Fibroblast of the conjunctiva (primary cell): Measurements from ENCODE around the gene ING5.
"Not testable (repeated sequence)": the region's sequence is repeated elsewhere in the genome, so short reads cannot be mapped to it uniquely, and the experiment has no call there.

Experiments used
- DNase-seq: peaks from one replicate; pipeline ENCODE4 v3.0.0-alpha.2; 2010; ENCODE audit warnings: low read depth

Gene ING5

GRCh38 chr2:241701399-241702154, at the start of gene ING5:
ING5 (plus strand) TSS chr2:241702039; CDS start chr2:241702066, 27 bp downstream.
- peak; percentile 82 for DNase-seq

DNA sequence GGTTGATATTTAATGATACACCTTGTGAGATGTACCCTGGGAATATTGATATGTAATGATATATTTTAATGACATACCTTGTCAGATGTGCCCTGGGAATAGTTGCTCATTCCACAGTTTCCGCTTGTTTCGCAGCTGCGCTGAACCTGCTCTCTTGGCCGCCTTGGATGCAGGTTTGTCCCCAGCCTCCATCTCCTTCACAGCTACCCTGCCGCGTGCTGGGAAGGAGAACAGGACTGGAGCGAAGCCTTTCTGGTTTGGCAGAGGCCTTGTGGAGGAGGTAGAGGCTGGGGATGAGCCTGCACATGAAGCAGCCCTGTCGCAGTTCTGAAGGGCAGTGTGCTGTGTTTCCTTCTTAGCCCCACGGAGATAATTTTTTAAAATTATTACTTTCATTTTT, 49.7 kb upstream of the ING5 start:
- DNase-seq = no peak

DNA sequence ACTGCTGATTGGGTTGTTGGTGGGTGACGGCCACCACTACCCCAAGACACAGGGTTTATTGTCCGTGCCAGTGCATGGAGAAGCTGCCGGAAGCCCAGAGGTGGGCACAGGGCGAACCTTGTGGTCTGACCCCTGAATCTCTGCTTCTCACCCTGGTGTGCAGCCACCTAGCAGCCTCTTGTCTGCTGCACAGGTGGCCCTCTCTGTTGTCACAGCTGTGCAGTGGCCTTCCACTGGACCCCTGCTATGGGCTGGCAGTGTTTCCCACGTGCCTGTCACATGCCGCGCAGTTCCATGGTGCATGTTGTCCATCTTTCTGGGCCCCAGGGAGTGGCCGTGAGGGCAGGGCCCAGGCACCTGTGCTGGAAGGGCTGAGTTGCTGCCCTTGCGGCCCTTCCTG, 49.1 kb upstream of the ING5 start:
- no peak for DNase-seq

DNA sequence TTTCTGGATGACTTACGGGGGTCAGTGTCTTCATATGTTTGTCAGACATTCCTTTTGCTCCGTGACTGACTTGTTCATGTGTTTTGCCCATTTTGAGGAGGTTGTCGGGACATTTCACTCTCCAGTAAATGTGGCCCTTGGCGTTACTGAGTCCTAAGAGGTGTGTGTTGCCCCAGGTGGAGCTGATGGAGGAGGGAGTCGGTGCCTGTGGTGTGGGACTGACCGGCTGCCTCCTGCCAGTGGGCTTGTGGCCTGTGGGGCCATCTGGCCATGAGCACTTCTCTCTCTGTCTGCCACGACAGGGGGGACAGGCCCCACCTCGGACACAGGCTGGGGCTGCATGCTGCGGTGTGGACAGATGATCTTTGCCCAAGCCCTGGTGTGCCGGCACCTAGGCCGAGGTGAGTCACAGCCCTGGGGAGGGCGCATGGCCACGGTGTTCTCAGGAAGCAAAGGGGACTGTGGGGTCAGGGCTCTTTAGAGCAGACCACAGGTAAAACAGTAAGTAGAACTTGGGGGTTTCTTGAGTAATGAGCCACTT, 48.6 kb upstream of the ING5 start:
- DNase-seq = no peak

GRCh38 chr2:241654551-241654950, 47.3 kb upstream of the ING5 start:
- no peak for DNase-seq

DNA sequence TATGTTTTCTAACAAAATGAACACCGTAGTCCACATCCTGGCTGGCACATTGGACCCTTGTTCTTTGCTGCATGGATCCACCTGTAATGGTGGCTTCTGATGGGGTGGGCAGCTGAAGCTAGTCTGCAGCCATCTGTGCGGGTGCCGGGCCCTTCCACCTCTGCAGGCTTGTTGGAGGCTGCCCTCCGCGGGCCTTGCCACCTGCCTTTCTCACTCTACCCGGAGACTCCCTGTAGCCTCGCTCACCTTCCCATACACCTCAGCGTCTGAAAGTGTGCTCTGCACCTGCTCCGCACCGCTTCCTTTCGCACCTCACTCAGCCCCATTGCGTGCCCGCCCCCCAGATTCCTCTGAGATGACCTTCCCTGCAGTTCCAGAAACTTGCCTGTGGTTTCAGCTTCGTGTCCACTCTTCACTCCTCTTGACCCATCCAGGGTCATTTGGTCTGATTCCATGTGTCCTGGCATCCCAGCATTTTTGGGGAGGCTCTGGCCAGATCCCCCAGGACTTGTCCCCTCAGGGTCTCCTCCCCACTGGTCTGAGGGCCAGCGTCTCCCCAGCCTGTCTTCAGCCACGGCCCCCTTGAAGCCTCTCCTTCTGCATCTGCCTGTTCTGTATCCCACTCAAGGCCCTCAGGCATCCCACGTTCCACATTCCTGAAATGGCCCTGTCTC, 46.2 kb upstream of the ING5 start:
- no peak for DNase-seq

DNA sequence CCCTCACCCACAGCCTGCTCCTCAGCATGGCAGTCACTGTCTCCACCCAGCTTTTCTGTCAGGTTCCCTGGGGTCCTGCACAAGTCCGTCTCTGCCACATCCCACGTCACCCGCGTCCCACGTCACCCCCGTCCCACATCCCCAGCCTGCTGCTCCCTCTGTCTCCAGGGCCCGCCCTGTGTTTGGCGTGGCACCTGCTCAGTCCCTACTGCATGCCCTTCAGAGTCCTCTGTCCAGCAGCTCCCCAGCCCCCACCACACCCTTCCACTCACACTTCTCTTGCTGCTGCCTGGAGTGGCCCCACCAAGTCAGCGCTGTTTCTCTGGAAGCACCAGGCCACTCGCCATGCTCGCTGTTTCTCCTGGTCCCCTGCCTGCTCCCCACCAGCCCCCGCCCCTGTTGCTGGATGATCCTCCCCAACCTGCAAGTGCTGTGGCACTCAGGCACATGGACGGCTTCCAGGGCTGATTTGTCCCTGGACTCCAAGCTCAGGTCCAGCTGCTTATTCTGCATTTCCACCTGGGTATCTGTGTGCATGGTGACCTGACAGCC, 45.6 kb upstream of the ING5 start:
- no peak for DNase-seq

GRCh38 chr2:241657786-241658254, 44.0 kb upstream of the ING5 start:
- DNase-seq = no peak

DNA sequence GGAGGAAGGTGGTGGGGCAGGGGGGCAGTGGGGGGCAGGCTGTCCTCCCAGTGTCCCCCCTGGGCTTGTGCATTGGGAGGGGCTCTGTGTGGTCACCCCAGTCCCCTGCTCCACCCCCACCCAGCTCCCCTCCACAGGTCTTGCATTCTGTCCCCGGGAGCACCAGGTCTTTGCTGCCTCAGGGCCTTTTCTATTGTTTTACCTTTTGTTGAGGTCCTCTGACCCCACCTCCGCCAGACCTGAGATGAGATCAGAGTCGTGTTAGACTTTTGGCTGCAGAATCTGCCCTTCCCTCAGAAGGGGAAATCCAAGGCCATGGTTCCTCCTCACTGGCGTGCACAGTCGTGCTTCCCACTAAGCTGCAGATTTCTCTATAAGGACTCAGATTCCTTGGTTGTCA, 43.5 kb upstream of the ING5 start:
- DNase-seq = no peak

DNA sequence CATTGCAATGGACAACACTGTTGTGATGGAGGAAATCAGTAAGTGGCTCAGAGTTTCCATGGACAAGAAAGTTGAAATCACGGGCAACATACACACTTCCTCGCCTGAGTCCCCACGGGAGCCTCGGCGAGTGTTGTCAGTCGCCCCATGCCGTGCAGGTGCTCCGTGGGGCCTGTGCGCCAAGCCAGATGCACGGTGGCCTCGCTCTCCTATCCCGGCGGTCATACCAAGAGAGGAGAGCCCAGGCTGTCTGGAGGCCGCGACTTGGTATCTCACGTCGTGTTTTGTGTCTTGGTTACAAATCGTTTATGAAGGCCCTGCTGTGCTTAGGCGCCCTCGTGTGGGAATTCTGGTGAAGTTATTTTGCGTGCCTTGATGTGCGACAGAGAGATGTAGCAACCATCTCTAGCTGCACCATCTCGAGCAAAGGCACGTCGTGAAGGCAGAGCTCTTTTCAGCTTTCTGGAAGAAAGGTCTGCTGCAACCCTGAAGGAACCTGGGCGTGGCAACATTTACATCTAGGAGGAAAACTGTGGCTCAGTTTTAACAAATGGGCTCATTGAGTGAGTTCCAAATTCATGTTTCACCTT, 42.6 kb upstream of the ING5 start:
- DNase-seq = peak; percentile 68

DNA sequence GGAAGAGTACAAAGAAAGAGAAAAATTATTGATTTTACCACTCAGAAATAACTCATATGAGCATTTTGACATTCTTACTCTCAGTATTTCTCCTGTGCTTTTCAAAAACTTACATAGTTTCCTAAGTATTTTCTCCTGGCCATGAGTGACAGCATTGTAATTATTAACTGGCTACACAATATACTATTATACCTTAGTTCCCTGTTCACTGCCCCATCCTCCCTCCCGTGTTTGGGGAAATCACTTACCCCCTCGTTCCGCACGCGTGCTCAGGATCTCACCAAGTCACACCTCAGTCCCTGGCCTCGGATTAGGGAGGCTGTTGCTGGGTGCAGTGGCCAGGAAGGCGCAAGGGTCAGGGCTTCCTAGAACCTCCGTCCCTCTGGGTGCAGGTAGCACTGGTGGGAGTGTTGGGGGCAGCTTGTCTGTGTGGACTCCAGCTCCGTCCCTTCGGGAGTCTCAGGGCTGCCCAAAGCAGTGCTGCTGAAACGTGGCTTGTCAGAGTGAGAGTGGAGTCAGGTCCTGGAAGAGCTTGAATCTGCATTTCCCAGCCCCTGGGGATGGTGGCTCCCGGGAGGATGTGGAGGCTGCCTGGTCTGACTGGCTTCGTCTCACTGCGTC, 41.1 kb upstream of the ING5 start:
- DNase-seq = no peak

DNA sequence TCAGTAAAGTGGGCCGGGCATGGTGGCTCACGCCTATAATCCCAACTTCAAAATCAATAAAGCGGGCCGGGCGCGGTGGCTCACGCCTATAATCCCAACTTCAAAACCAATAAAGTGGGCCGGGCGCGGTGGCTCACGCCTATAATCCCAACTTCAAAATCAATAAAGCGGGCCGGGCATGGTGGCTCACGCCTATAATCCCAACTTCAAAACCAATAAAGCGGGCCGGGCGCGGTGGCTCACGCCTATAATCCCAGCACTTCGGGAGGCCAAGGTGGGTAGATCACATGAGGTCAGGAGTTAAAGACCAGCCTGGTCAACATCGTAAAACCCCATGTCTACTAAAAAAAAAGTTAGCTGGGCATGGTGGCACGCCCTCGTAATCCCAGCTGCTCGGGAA, 39.1 kb upstream of the ING5 start:
- not testable (repeated sequence) for DNase-seq

GRCh38 chr2:241665731-241666440, 36.0 kb upstream of the ING5 start:
- DNase-seq = no peak

GRCh38 chr2:241666627-241667400, 35.0 kb upstream of the ING5 start:
- DNase-seq = no peak

DNA sequence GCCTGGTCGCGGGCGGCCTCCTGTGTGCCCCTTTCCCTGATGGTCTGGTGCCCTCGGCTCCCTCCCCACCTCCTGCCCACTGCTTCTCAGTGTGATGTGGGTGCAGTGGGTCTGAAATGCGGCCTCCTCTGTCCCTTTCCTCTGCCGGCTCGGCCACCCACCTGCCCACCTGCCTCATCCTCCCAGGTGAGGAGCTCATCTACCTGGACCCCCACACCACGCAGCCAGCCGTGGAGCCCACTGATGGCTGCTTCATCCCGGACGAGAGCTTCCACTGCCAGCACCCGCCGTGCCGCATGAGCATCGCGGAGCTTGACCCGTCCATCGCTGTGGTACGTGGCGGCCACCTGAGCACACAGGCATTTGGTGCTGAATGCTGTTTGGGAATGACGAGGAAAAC, 33.5 kb upstream of the ING5 start:
- no peak for DNase-seq

GRCh38 chr2:241668839-241669238, 33.0 kb upstream of the ING5 start:
- DNase-seq = no peak

DNA sequence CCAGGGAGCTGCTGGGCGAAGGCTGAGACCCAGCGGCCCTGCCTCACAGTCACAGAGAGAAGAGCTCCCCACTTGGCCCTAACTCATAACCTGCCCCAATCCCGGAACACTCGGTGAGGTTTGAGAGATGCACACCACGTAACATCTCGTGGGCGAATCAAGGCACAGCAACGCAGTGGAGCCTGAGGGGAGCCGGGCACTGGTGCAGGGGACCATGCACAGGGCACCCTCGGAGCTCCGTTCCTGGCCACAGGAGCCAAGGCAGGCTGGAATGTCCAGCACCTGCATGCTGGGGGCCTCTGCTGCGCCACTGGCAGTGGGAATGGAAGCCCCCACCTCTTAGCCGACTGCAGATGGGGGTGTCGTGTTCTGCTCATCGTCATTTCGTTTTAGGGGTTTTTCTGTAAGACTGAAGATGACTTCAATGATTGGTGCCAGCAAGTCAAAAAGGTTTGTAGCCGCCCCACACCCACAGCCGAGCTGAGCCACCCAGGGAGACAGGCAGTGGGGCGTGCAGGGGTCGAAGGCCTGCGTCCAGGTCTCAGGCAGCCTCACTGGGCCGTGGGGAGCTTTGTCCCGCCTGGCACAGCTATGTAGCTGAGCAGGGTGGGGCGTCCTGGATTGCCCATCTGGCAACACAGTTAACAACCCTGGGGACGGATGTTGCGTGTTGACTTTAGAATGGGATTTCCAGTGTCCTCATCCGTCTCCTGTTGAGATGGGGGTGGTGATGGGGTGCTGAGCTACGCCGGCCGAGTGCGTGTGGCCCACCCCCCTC, 31.3 kb upstream of the ING5 start:
- DNase-seq = no peak

GRCh38 chr2:241671457-241672240, 30.2 kb upstream of the ING5 start:
- DNase-seq = no peak
